H1 (cell line): ENCODE results near the gene TMEM130. TPM values are rescaled to one million over a fixed set of nuclear protein-coding genes. Genes with fewer than 3 reads are reported as not detected.

Experiments used
- HDAC2 ChIP-seq, 2 experiments: fragments of 300-600 bp in 1 of 2; sonication (generic) in 1 of 2; IDR thresholded peaks; 2 replicates each; pipeline ENCODE4 v1.6.1; 2011 to 2012; ENCODE audit warnings: low read depth in 2 of 2, low read length in 2 of 2, mild to moderate bottlenecking in 2 of 2, moderate library complexity in 2 of 2, borderline replicate concordance in 1 of 2, inconsistent platforms in 1 of 2
- KDM1A ChIP-seq: fragments of 200-600, 300-600 bp; sonication (generic); IDR thresholded peaks from 2 replicates; pipeline ENCODE4 v1.7.1; 2016; ENCODE audit warnings: mild to moderate bottlenecking, low read length, borderline replicate concordance
- polyA plus RNA-seq, 7 experiments: library from polyadenylated mRNA; depleted of rRNA in 3 of 7; stranded (reverse) in 5 of 7; unstranded in 2 of 7; fragments of >200 nt in 5 of 7; fragments of 200-250 nt in 2 of 7; gene quantifications; 1 replicate in 5 of 7; 2 replicates in 1 of 7; 4 replicates in 1 of 7; pipeline versions ENCODE4 v1.2.1 to v1.2.3, GENCODE V29; 2011 to 2013; ENCODE audit warnings: missing spikeins in 2 of 7, mixed read lengths in 2 of 7
- total RNA-seq: library from RNA; stranded (reverse); fragmentation: NEBNext Ultra II Directional; extraction: Animal tissue kit (Norgen Biotek cat#: 25700); gene quantifications from 2 replicates; pipeline ENCODE4 v1.2.1, GENCODE V29; 2021

Gene TMEM130
- total and polyA plus RNA-seq, 2 of the 8 experiments (the other 6 are each of a cell fraction or from before 2014, with no cell fraction given): 2.9 to 6.6 TPM

DNA sequence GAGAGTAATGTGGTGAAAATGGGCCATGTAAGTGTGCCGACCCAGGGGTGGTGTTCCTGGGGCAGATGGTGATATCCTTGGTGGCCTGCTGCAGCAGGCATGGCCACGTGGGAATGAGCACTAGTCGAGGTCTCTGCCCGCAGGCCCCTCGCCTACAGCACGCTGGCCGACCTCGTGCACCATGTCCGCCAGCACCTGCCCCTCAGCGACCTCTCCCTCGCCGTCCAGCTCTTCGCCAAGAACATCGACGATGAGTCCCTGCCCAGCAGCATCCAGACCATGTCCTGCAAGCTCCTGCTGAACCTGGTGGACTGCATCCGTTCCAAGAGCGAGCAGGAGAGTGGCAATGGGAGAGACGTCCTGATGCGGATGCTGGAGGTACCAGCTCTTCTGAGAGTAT lies 38.8 kb upstream of the TMEM130 start (continued):
- TF ChIP-seq HDAC2 (IDR thresholded peaks at IDR 0.05; ENCODE audit: borderline replicate concordance in 1 of 2, low read depth in 2 of 2, low read length in 2 of 2): no peak
- TF ChIP-seq KDM1A: no peak
- TF ChIP-seq, all 59 proteins: peak for 0
